ENCODE data around the gene MRPL3. TPM values are rescaled to one million over a fixed set of nuclear protein-coding genes. Genes with fewer than 3 reads are reported as not detected.
"Not testable (repeated sequence)": the region's sequence is repeated elsewhere in the genome, so short reads cannot be mapped to it uniquely, and the experiment has no call there.

MRPL3 gene
- total and polyA plus RNA-seq, 2 donors (not counting 1 experiment from before 2014, with no cell fraction given): 80.1 to 141 TPM

DNA sequence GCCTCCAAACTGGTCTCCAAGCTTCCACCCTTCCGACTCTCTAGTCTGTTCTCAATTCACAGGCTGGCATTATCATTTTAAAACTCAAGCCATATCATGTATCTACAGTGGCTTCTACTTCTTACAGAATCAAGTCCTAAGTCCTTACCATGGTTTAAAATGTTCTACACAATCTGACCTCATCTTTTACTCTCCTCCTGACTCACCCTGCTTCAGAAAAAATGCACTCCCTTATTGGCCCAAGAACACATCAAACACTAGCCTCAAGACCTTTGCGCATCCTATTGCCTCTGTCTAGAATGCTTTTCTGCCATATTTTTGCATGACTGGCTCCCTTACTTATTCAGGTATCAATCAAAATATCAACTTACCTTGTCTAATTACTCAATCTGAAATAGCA, 11.0 kb downstream of the MRPL3 start:
- no peak overlapping the region for H3K4me2 ChIP-seq (ENCODE audit: extremely low read depth, insufficient read depth, low read length)
- no peak for TF ChIP-seq EZH2 (IDR thresholded peaks at IDR 0.05; ENCODE audit: low read length, missing control alignments)
- TF ChIP-seq, protein P1, sequence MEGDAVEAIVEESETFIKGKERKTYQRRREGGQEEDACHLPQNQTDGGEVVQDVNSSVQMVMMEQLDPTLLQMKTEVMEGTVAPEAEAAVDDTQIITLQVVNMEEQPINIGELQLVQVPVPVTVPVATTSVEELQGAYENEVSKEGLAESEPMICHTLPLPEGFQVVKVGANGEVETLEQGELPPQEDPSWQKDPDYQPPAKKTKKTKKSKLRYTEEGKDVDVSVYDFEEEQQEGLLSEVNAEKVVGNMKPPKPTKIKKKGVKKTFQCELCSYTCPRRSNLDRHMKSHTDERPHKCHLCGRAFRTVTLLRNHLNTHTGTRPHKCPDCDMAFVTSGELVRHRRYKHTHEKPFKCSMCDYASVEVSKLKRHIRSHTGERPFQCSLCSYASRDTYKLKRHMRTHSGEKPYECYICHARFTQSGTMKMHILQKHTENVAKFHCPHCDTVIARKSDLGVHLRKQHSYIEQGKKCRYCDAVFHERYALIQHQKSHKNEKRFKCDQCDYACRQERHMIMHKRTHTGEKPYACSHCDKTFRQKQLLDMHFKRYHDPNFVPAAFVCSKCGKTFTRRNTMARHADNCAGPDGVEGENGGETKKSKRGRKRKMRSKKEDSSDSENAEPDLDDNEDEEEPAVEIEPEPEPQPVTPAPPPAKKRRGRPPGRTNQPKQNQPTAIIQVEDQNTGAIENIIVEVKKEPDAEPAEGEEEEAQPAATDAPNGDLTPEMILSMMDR (conservative IDR thresholded peaks at IDR 0.05 in 1 of 2, IDR thresholded peaks at IDR 0.05 in 1 of 2; ENCODE audit: low read depth in 1 of 2, low read length in 2 of 2): no peak
- DNase-seq (ENCODE audit: low read depth in 2 of 2): no peak

DNA sequence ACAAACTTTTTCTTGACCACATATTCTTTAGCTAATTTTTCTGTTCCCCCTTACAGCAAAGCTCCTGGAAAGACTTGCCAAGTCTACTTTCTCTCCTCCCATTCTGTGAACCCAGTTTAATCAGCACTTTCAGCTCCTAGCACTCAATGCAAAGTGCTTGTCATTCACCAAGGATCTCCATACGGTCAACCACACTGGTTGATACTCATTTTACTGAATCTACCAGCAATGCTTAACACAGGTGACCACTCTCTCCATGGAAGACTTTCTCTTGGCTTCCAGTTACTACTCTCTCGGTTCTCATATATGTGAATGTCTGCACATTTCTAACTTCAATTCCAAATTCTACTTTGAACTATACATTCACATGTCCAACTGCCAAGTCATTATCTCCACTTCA, 11.7 kb downstream of the MRPL3 start:
- Histone ChIP-seq H3K79me2 (ENCODE audit: control insufficient read depth, insufficient read depth, low read length) (peaks cover 4% of the 10 kb centered on the region), H3K27ac (ENCODE audit: insufficient read depth, low read length) (no peak overlapping the region), H3K9me3 (ENCODE audit: control insufficient read depth, insufficient read depth, low read depth, low read length) (no peaks in the 10 kb centered on the region), H3K4me2 (ENCODE audit: extremely low read depth, insufficient read depth, low read length) (no peak overlapping the region), H2AFZ (ENCODE audit: low read length) (no peak overlapping the region), H3K36me3 (ENCODE audit: control insufficient read depth, insufficient read depth, low read length) (peaks cover 3% of the 10 kb centered on the region), H4K20me1 (ENCODE audit: control insufficient read depth, extremely low read depth, insufficient read depth, low read length) (no peaks in the 10 kb centered on the region), H3K4me3 (replicated peaks in 1 of 4; ENCODE audit: control extremely low read depth in 1 of 4, insufficient read depth in 1 of 4, low read depth in 3 of 4, low read length in 4 of 4) (no peak overlapping the region), H3K9ac (ENCODE audit: insufficient read depth, low read length) (no peak overlapping the region), H3K27me3 (ENCODE audit: control insufficient read depth, insufficient read depth, low read length) (no peaks in the 10 kb centered on the region), H3K4me1 (ENCODE audit: control insufficient read depth, extremely low read depth, insufficient read depth, low read length) (no peaks in the 10 kb centered on the region)
- no peak for TF ChIP-seq EZH2 (IDR thresholded peaks at IDR 0.05; ENCODE audit: low read length, missing control alignments)
- TF ChIP-seq, protein P1 (conservative IDR thresholded peaks at IDR 0.05 in 1 of 2, IDR thresholded peaks at IDR 0.05 in 1 of 2; ENCODE audit: low read depth in 1 of 2, low read length in 2 of 2): no peak
- no peak for DNase-seq (ENCODE audit: low read depth in 2 of 2)

More for the DNA sequence above, 11.0 kb downstream of the MRPL3 start:
- peaks cover 4% of the 10 kb centered on the region for H3K79me2 ChIP-seq (ENCODE audit: control insufficient read depth, insufficient read depth, low read length)
- H3K36me3 ChIP-seq (ENCODE audit: control insufficient read depth, insufficient read depth, low read length): peaks cover 3% of the 10 kb centered on the region
- H3K27me3 ChIP-seq (ENCODE audit: control insufficient read depth, insufficient read depth, low read length): no peaks in the 10 kb centered on the region
- H4K20me1 ChIP-seq (ENCODE audit: control insufficient read depth, extremely low read depth, insufficient read depth, low read length): no peaks in the 10 kb centered on the region
- H3K27ac ChIP-seq (ENCODE audit: insufficient read depth, low read length): no peak overlapping the region
- H3K4me1 ChIP-seq (ENCODE audit: control insufficient read depth, extremely low read depth, insufficient read depth, low read length): no peaks in the 10 kb centered on the region
- no peak overlapping the region for H3K4me3 ChIP-seq (replicated peaks in 1 of 4; ENCODE audit: control extremely low read depth in 1 of 4, insufficient read depth in 1 of 4, low read depth in 3 of 4, low read length in 4 of 4)
- no peak overlapping the region for H2AFZ ChIP-seq (ENCODE audit: low read length)
- no peak overlapping the region for H3K9ac ChIP-seq (ENCODE audit: insufficient read depth, low read length)
- H3K9me3 ChIP-seq (ENCODE audit: control insufficient read depth, insufficient read depth, low read depth, low read length): no peaks in the 10 kb centered on the region

DNA sequence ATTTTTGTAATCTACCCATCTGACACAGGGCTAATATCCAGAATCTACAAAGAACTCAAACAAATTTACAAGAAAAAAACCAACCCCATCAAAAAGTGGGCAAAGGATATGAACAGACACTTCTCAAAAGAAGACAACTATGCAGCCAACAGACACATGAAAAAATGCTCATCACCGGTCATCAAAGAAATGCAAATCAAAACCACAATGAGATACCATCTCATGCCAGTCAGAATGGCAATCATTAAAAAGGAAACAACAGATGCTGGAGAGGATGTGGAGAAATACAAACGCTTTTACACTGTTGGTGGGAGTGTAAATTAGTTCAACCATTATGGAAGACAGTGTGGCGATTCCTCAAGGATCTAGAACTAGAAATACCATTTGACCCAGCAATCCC, 16.2 kb downstream of the MRPL3 start:
- H3K4me2 ChIP-seq (ENCODE audit: extremely low read depth, insufficient read depth, low read length); H3K27me3 ChIP-seq (ENCODE audit: control insufficient read depth, insufficient read depth, low read length); H2AFZ ChIP-seq (ENCODE audit: low read length); H3K27ac ChIP-seq (ENCODE audit: insufficient read depth, low read length); H3K36me3 ChIP-seq (ENCODE audit: control insufficient read depth, insufficient read depth, low read length); DNase-seq (ENCODE audit: low read depth in 2 of 2); H3K9me3 ChIP-seq (ENCODE audit: control insufficient read depth, insufficient read depth, low read depth, low read length); H3K79me2 ChIP-seq (ENCODE audit: control insufficient read depth, insufficient read depth, low read length); H3K4me3 ChIP-seq (replicated peaks in 1 of 4; ENCODE audit: control extremely low read depth in 1 of 4, insufficient read depth in 1 of 4, low read depth in 3 of 4, low read length in 4 of 4); H3K9ac ChIP-seq (ENCODE audit: insufficient read depth, low read length); H3K4me1 ChIP-seq (ENCODE audit: control insufficient read depth, extremely low read depth, insufficient read depth, low read length); H4K20me1 ChIP-seq (ENCODE audit: control insufficient read depth, extremely low read depth, insufficient read depth, low read length): not testable (repeated sequence)

Data from fibroblast of lung (primary cell).